HCT116 (cell line): ENCODE data around the gene SCD5.

ENCODE experiments used
- CTCF ChIP-seq, 3 experiments: fragments of 200-600 bp in 1 of 3; sonication (generic) in 1 of 3; IDR thresholded peaks in 2 of 3; conservative IDR thresholded peaks in 1 of 3; 2 replicates each; pipeline ENCODE4 v1.5.1; 2012 to 2017; ENCODE audit warnings: low read depth in 2 of 3, low read length in 2 of 3, antibody characterized with exemption in 1 of 3, borderline replicate concordance in 1 of 3, control low read depth in 1 of 3, mild to moderate bottlenecking in 1 of 3, mixed read lengths in 1 of 3, mixed run types in 1 of 3, moderate library complexity in 1 of 3; ENCODE audit not compliant: insufficient read depth in 1 of 3
- EGR1 ChIP-seq: IDR thresholded peaks from 2 replicates; pipeline ENCODE4 v1.6.1; 2012; ENCODE audit warnings: low read depth
- POLR2A ChIP-seq: IDR thresholded peaks from 2 replicates; pipeline ENCODE4 v1.7.0; 2011; ENCODE audit warnings: borderline replicate concordance; ENCODE audit not compliant: insufficient read depth, insufficient read length; ENCODE audit errors: extremely low read depth
- REST ChIP-seq: IDR thresholded peaks from 2 replicates; pipeline ENCODE4 v1.6.1; 2012; ENCODE audit warnings: low read depth

GRCh38 chr4:82680834-82681233 lies 117.8 kb downstream of the SCD5 start:
- TF ChIP-seq CTCF (IDR thresholded peaks at IDR 0.05 in 2 of 3, conservative IDR thresholded peaks at IDR 0.05 in 1 of 3; ENCODE audit: borderline replicate concordance in 1 of 3, insufficient read depth in 1 of 3, low read depth in 2 of 3, low read length in 2 of 3) (no peak), POLR2A (no peak), REST (no peak), EGR1 (no peak)
